OCI-LY1 (cell line): Measurements from ENCODE around the gene IFI27L1.

Experiments
- H2AFZ ChIP-seq: fragments of 200-600 bp; sonication (generic), shearing (Covaris generic); 2 replicates; pipeline ENCODE4 v1.6.0; 2014; ENCODE audit warnings: antibody characterized with exemption, mild to moderate bottlenecking, low read length
- H3F3A ChIP-seq: fragments of 200-600 bp; sonication (generic), shearing (Covaris generic); 2 replicates; pipeline ENCODE4 v1.6.0; 2014; ENCODE audit warnings: mild to moderate bottlenecking, antibody characterized with exemption, low read length, moderate library complexity; ENCODE audit not compliant: insufficient read depth
- H3K27ac ChIP-seq: fragments of 200-600 bp; sonication (generic); 2 replicates; pipeline ENCODE4 v1.5.1; 2014; ENCODE audit warnings: low read length, mixed run types, mild to moderate bottlenecking, low read depth; ENCODE audit not compliant: poor library complexity, severe bottlenecking
- H3K27me3 ChIP-seq: fragments of 200-600 bp; sonication (generic); 2 replicates; pipeline ENCODE4 v1.6.0; 2014; ENCODE audit warnings: antibody characterized with exemption, mild to moderate bottlenecking, low read length, moderate library complexity; ENCODE audit not compliant: insufficient read depth
- H3K36me3 ChIP-seq: fragments of 200-600 bp; sonication (generic); 2 replicates; pipeline ENCODE4 v1.6.1; 2014; ENCODE audit warnings: mild to moderate bottlenecking, antibody characterized with exemption, low read length, moderate library complexity, mixed read lengths; ENCODE audit not compliant: insufficient read depth
- H3K4me1 ChIP-seq: fragments of 200-600 bp; sonication (generic); 2 replicates; pipeline ENCODE4 v1.5.1; 2014; ENCODE audit warnings: mild to moderate bottlenecking, low read length, moderate library complexity; ENCODE audit not compliant: insufficient read depth, severe bottlenecking
- H3K4me2 ChIP-seq: fragments of 200-600 bp; sonication (generic), shearing (Covaris generic); 2 replicates; pipeline ENCODE4 v1.6.1; 2014; ENCODE audit warnings: low read length
- H3K4me3 ChIP-seq: fragments of 200-600 bp; sonication (generic); 2 replicates; pipeline ENCODE4 v1.5.1; 2014; ENCODE audit warnings: low read length, low read depth, mild to moderate bottlenecking, mixed read lengths; ENCODE audit not compliant: poor library complexity, severe bottlenecking
- H3K79me2 ChIP-seq: fragments of 200-600 bp; shearing (Covaris generic); 2 replicates; pipeline ENCODE4 v1.6.1; 2016; ENCODE audit warnings: mixed run types, low read length, mixed read lengths; ENCODE audit not compliant: insufficient read depth
- H3K9ac ChIP-seq: fragments of 200-600 bp; sonication (generic), shearing (Covaris generic); 2 replicates; pipeline ENCODE4 v1.6.1; 2014; ENCODE audit warnings: mild to moderate bottlenecking, low read length, mixed read lengths
- H3K9me2 ChIP-seq: fragments of 200-600 bp; sonication (generic), shearing (Covaris generic); 2 replicates; pipeline ENCODE4 v1.6.1; 2014; ENCODE audit warnings: low read depth, mild to moderate bottlenecking, low read length, mixed read lengths
- H3K9me3 ChIP-seq: fragments of 200-600 bp; shearing (Covaris generic); 2 replicates; pipeline ENCODE4 v1.6.1; 2014; ENCODE audit warnings: low read length, mixed read lengths
- H4K20me1 ChIP-seq: fragments of 200-600 bp; sonication (generic), shearing (Covaris generic); 2 replicates; pipeline ENCODE4 v1.6.0; 2016; ENCODE audit warnings: mild to moderate bottlenecking, low read length; ENCODE audit not compliant: insufficient read depth
- CTCF ChIP-seq: fragments of 200-600 bp; sonication (generic), shearing (Covaris generic); IDR thresholded peaks from 2 replicates; pipeline ENCODE4 v1.5.1; 2017; ENCODE audit warnings: mild to moderate bottlenecking, antibody characterized with exemption, low read length, moderate library complexity, mixed read lengths
- EZH2 ChIP-seq: fragments of 200-600 bp; sonication (generic), shearing (Covaris generic); IDR thresholded peaks from 2 replicates; pipeline ENCODE4 v1.8.0; 2017; ENCODE audit warnings: borderline replicate concordance, mixed run types, mild to moderate bottlenecking, antibody characterized with exemption, low read length, moderate library complexity, mixed read lengths

The IFI27L1 gene

DNA sequence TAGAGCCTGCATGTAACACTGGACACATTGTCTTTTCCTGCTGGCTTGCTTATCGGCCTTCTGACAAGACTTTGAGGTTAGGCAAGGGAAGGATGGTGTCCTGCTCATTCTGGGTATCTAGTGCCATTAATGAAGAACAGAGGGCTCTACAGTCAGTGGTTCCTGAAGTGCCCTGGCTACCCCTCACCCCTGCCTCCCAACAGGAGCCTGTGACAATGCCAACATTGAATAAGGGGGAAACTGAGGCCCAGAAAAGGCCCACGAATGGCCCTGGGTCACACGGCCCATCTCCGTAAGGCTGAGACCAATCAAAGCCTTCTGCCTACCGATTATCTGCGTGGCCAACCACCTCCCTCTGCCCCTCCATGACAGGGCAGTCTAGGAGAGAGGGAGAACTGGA lies 46.2 kb downstream of the IFI27L1 start:
- Histone ChIP-seq H3K4me2 (no peak overlapping the region), H3K36me3 (no peaks in the 10 kb centered on the region), H4K20me1 (no peaks in the 10 kb centered on the region), H3F3A (no peaks in the 10 kb centered on the region), H3K27ac (no peak overlapping the region), H3K4me1 (peaks cover 13% of the 10 kb centered on the region), H3K9me3 (no peaks in the 10 kb centered on the region), H3K4me3 (no peak overlapping the region), H3K9me2 (no peaks in the 10 kb centered on the region), H2AFZ (no peak overlapping the region), H3K79me2 (no peaks in the 10 kb centered on the region), H3K27me3 (0 out of 2 replicates have a peak, but pooled peaks cover 3% of the 10 kb centered on the region), H3K9ac (no peak overlapping the region)
- TF ChIP-seq EZH2 = no peak
- TF ChIP-seq CTCF = no peak

DNA sequence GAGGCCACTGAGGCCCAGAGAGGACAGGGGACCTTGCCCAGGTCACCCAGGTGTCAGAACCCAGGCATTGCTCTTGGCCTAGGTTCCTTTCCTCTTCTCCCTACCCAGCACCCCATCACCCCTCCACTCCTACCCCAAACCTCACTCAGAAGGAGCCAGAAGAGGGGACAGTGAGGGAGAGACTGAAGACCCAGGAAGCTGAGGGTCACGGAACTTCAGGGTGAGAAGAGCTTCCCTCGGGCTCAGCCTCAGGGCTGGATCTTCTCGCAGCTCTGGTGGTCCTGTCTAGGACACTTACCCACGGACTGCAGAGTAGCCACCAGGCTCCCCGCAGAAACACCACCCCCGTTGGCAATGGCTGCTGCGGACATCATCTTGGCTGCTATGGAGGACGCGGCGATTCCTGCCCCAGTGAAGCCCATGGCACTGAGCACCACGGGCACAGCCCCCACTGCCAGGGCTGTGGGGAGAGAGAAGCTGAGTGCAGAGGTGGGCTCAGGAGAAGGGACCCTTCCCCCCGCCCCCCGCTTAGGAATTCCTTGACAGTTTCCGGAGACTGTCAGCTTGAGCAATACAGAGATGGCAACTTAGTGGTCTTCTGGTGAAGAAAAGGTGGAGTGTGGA lies 47.2 kb downstream of the IFI27L1 start:
- no peaks in the 10 kb centered on the region for H3K27me3 ChIP-seq
- H3K79me2 ChIP-seq = no peaks in the 10 kb centered on the region
- TF ChIP-seq EZH2 = no peak
- no peak for TF ChIP-seq CTCF
- H3F3A ChIP-seq = no peaks in the 10 kb centered on the region
- no peak overlapping the region for H3K4me2 ChIP-seq
- no peak overlapping the region for H2AFZ ChIP-seq
- no peak overlapping the region for H3K4me3 ChIP-seq
- no peaks in the 10 kb centered on the region for H3K36me3 ChIP-seq
- no peaks in the 10 kb centered on the region for H4K20me1 ChIP-seq
- no peaks in the 10 kb centered on the region for H3K9me3 ChIP-seq
- no peak overlapping the region for H3K27ac ChIP-seq
- H3K9me2 ChIP-seq = no peaks in the 10 kb centered on the region
- no peak overlapping the region for H3K9ac ChIP-seq
- peaks cover 13% of the 10 kb centered on the region for H3K4me1 ChIP-seq

DNA sequence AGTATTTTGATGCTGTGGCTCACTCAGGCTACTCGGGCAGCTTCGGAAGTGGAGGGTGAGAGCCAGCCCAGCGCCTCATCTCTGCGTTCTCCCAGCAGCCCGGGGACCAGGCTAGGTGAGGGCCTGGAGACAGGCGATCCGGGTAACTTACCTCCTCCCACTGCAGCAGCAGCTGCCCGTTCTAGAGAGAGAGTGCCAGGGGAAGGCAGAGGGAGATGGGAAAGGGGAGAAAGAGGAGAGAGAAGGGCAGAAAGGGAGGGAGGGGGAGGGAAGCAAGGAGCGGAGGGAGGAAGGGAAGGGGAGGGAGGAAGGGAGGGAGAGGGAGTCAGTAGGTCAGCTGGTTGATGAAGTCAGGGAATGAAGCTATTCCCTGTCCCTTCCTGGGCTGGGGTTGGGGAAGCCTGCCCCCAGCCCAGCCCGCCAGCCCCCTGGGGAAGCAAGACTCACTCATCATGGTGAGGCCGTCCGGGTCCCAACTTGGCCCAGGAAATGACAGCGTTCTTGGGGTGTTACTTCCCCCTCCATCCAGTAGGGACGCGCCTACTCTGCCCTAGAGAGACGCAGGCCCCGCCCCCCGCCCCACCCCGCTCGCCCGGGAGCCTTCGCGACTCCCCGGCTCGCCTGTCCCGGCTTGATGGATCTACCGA lies 48.1 kb downstream of the IFI27L1 start, which contains the start of gene IFI27L2:
TSS of gene IFI27L2 (minus strand) at position 494 of the 647 bp plus-strand sequence. CDS start at position 454, 40 bp downstream.
- H3K27ac ChIP-seq = no peak within 1 kb of the TSS
- peak within 1 kb of the TSS; percentile 28; the same call in 1 of the 2 replicates for H3K9ac ChIP-seq
- no peaks in the 10 kb centered on the region for H3K9me3 ChIP-seq

More for the DNA sequence above, 48.1 kb downstream of the IFI27L1 start, which contains the start of gene IFI27L2:
- Histone ChIP-seq H3K36me3 (no peaks in the 10 kb centered on the region), H3K4me3 (peak within 1 kb of the TSS; percentile 60), H2AFZ (peak within 1 kb of the TSS; percentile 65; the same call in 1 of the 2 replicates), H3K4me2 (peak within 1 kb of the TSS; percentile 73), H3K4me1 (peaks cover 13% of the 10 kb centered on the region), H4K20me1 (no peaks in the 10 kb centered on the region), H3K79me2 (no peaks in the 10 kb centered on the region), H3K9me2 (no peaks in the 10 kb centered on the region), H3K27me3 (no peaks in the 10 kb centered on the region), H3F3A (no peaks in the 10 kb centered on the region)
- TF ChIP-seq CTCF (no peak), EZH2 (no peak)
